H1 (cell line): Measurements from ENCODE around the gene GPN2. TPM values are rescaled to one million over a fixed set of nuclear protein-coding genes. Genes with fewer than 3 reads are reported as not detected.

Experiments used
- CTCF ChIA-PET: fragments of 300-600 bp; sonication (Branson Sonifier 250); formaldehyde crosslinking; loops from one replicate; lab custom pipeline; 2021; ENCODE audit not compliant: partially characterized antibody; lab: Charles Lee
- POLR2A ChIA-PET: fragments of 300-600 bp; sonication (Branson Sonifier 250); formaldehyde crosslinking; loops from one replicate; lab custom pipeline; 2021; ENCODE audit warnings: inconsistent platforms; ENCODE audit not compliant: partially characterized antibody; lab: Charles Lee
- DNase-seq, 2 experiments: peaks; one replicate each; pipeline versions ENCODE4 v3.0.0 to v3.0.0-alpha.2; 2010 to 2022; ENCODE audit warnings: low spot score in 2 of 2, low read depth in 1 of 2, mixed read lengths in 1 of 2
- FAIRE-seq: peaks from 2 replicates; lab custom pipeline; 2011; peaks lifted over from hg19 to GRCh38; lab: Jason Lieb, UNC
- H2AFZ ChIP-seq: 2 replicates; pipeline ENCODE4 v1.8.1; 2012; ENCODE audit warnings: low read length, inconsistent platforms
- H2AK5ac ChIP-seq: 2 replicates; pipeline ENCODE4 v1.6.1; 2013; ENCODE audit warnings: low read depth, low read length
- H2BK120ac ChIP-seq: replicated peaks from 2 replicates; pipeline ENCODE3; 2013; ENCODE audit warnings: low read depth, low read length, inconsistent platforms
- H2BK12ac ChIP-seq: 2 replicates; pipeline ENCODE4 v1.6.1; 2013; ENCODE audit warnings: low read depth, low read length
- H2BK15ac ChIP-seq: 2 replicates; pipeline ENCODE4 v1.6.1; 2013; ENCODE audit warnings: low read length
- H2BK20ac ChIP-seq: 2 replicates; pipeline ENCODE4 v1.6.1; 2013; ENCODE audit warnings: low read length
- H2BK5ac ChIP-seq: 2 replicates; pipeline ENCODE4 v1.6.1; 2013; ENCODE audit warnings: low read depth, low read length
- H3K14ac ChIP-seq: 2 replicates; pipeline ENCODE4 v1.6.1; 2013; ENCODE audit warnings: inconsistent platforms; ENCODE audit not compliant: insufficient read length
- H3K18ac ChIP-seq: 2 replicates; pipeline ENCODE4 v1.6.1; 2013; ENCODE audit warnings: low read length; ENCODE audit errors: extremely low read depth
- H3K23ac ChIP-seq: 2 replicates; pipeline ENCODE4 v1.6.1; 2013; ENCODE audit warnings: inconsistent platforms; ENCODE audit not compliant: insufficient read length
- H3K23me2 ChIP-seq: 2 replicates; pipeline ENCODE4 v1.6.1; 2013; ENCODE audit warnings: low read depth, low read length
- H3K27ac ChIP-seq: 2 replicates; pipeline ENCODE4 v1.6.1; 2011; ENCODE audit warnings: low read depth, low read length, inconsistent platforms
- H3K27me3 ChIP-seq, 4 experiments: replicated peaks in 1 of 4; 1 replicate in 1 of 4; 2 replicates in 3 of 4; pipeline versions ENCODE4 v1.6.1 to v1.8.1; 2011 to 2013; ENCODE audit warnings: low read length in 3 of 4, mild to moderate bottlenecking in 3 of 4, inconsistent platforms in 2 of 4, mixed read lengths in 2 of 4, moderate library complexity in 1 of 4; ENCODE audit not compliant: control insufficient read depth in 3 of 4, insufficient read depth in 3 of 4; ENCODE audit errors: extremely low read depth in 1 of 4
- H3K36me3 ChIP-seq, 4 experiments: 2 replicates each; pipeline versions ENCODE4 v1.6.1 to v1.8.1; 2011 to 2013; ENCODE audit warnings: mild to moderate bottlenecking in 4 of 4, low read length in 3 of 4, moderate library complexity in 2 of 4, control low read depth in 1 of 4, inconsistent platforms in 1 of 4; ENCODE audit not compliant: insufficient read depth in 4 of 4, control insufficient read depth in 2 of 4
- H3K4ac ChIP-seq: replicated peaks from 2 replicates; pipeline ENCODE3; 2013; ENCODE audit warnings: low read length, low read depth, mixed read lengths, inconsistent platforms; ENCODE audit not compliant: insufficient read length
- H3K4me1 ChIP-seq, 4 experiments: replicated peaks in 1 of 4; 1 replicate in 1 of 4; 2 replicates in 3 of 4; pipeline versions ENCODE4 v1.6.1 to v1.8.1; 2011 to 2013; ENCODE audit warnings: low read length in 3 of 4, inconsistent platforms in 2 of 4, mixed read lengths in 1 of 4; ENCODE audit not compliant: insufficient read depth in 4 of 4, control insufficient read depth in 3 of 4
- H3K4me2 ChIP-seq, 2 experiments: 2 replicates each; pipeline versions ENCODE4 v1.6.1 to v1.8.1; 2011 to 2013; ENCODE audit warnings: low read depth in 2 of 2, low read length in 2 of 2, control low read depth in 1 of 2, inconsistent platforms in 1 of 2, mild to moderate bottlenecking in 1 of 2; ENCODE audit not compliant: insufficient read depth in 1 of 2
- H3K4me3 ChIP-seq, 4 experiments: fragments of 200-600, 300-600 bp in 1 of 4; sonication (generic), shearing (Covaris generic), sonication (Bioruptor Twin) in 1 of 4; 2 replicates each; pipeline versions ENCODE4 v1.5.1 to v1.8.1; 2011 to 2016; ENCODE audit warnings: low read length in 4 of 4, low read depth in 3 of 4, control low read depth in 2 of 4, inconsistent platforms in 2 of 4, mild to moderate bottlenecking in 2 of 4, mixed read lengths in 1 of 4, moderate library complexity in 1 of 4; ENCODE audit not compliant: insufficient read depth in 2 of 4; ENCODE audit errors: extremely low read depth in 1 of 4
- H3K56ac ChIP-seq: replicated peaks from 2 replicates; pipeline ENCODE3; 2013; ENCODE audit warnings: low read depth, mild to moderate bottlenecking, mixed read lengths, low read length, inconsistent platforms; ENCODE audit not compliant: insufficient read length
- H3K79me1 ChIP-seq: 2 replicates; pipeline ENCODE4 v1.6.1; 2013; ENCODE audit warnings: low read depth, low read length, control low read depth
- H3K79me2 ChIP-seq, 2 experiments: 2 replicates each; pipeline versions ENCODE4 v1.6.1 to v1.8.1; 2012 to 2013; ENCODE audit warnings: low read length in 2 of 2, mild to moderate bottlenecking in 2 of 2, inconsistent platforms in 1 of 2; ENCODE audit not compliant: insufficient read depth in 2 of 2, control insufficient read depth in 1 of 2
- H3K9ac ChIP-seq, 4 experiments: replicated peaks in 1 of 4; 1 replicate in 1 of 4; 2 replicates in 3 of 4; pipeline versions ENCODE4 v1.6.1 to v1.8.1; 2011 to 2013; ENCODE audit warnings: low read depth in 3 of 4, low read length in 3 of 4, control low read depth in 2 of 4, mild to moderate bottlenecking in 2 of 4, moderate library complexity in 2 of 4, inconsistent platforms in 1 of 4; ENCODE audit errors: extremely low read depth in 1 of 4
- H3K9me3 ChIP-seq, 2 experiments: 2 replicates each; pipeline versions ENCODE4 v1.6.1 to v1.8.1; 2012 to 2013; ENCODE audit warnings: mild to moderate bottlenecking in 2 of 2, moderate library complexity in 2 of 2, control low read depth in 1 of 2, inconsistent platforms in 1 of 2, low read depth in 1 of 2, low read length in 1 of 2, mixed read lengths in 1 of 2; ENCODE audit not compliant: insufficient read depth in 2 of 2
- H4K20me1 ChIP-seq, 2 experiments: replicated peaks in 1 of 2; 2 replicates each; pipeline versions ENCODE3 to v1.8.1; 2011 to 2013; ENCODE audit warnings: inconsistent platforms in 2 of 2, low read length in 2 of 2, mild to moderate bottlenecking in 1 of 2; ENCODE audit not compliant: insufficient read depth in 2 of 2, control insufficient read depth in 1 of 2
- H4K5ac ChIP-seq: 2 replicates; pipeline ENCODE4 v1.6.1; 2013; ENCODE audit warnings: low read length, low read depth, mixed read lengths, inconsistent platforms; ENCODE audit not compliant: insufficient read length
- H4K8ac ChIP-seq: 2 replicates; pipeline ENCODE4 v1.8.0; 2013; ENCODE audit warnings: mild to moderate bottlenecking, moderate library complexity, low read length, inconsistent platforms; ENCODE audit not compliant: insufficient read depth; ENCODE audit errors: extremely low read depth
- H4K91ac ChIP-seq: replicated peaks from 2 replicates; pipeline ENCODE3; 2013; ENCODE audit warnings: low read length, mixed read lengths, inconsistent platforms; ENCODE audit not compliant: insufficient read length
- BACH1 ChIP-seq: IDR thresholded peaks from 2 replicates; pipeline ENCODE4 v1.6.1; 2012; ENCODE audit warnings: low read length, improper control_type of control experiment
- CTBP2 ChIP-seq: IDR thresholded peaks from 2 replicates; pipeline ENCODE4 v1.7.0; 2011; ENCODE audit warnings: borderline replicate concordance, mild to moderate bottlenecking, moderate library complexity, mixed read lengths, low read length; ENCODE audit not compliant: insufficient read depth, insufficient read length
- HDAC6 ChIP-seq: IDR thresholded peaks from one replicate; pipeline ENCODE4 v1.7.1; 2012; ENCODE audit warnings: low read depth, mild to moderate bottlenecking, inconsistent platforms, low read length, moderate library complexity
- POLR2A ChIP-seq, 2 experiments: IDR thresholded peaks; 1 replicate in 1 of 2; 2 replicates in 1 of 2; pipeline ENCODE4 v1.6.1; 2011; ENCODE audit warnings: low read depth in 2 of 2, low read length in 2 of 2, mild to moderate bottlenecking in 2 of 2; ENCODE audit errors: control extremely low read depth in 1 of 2
- POLR2AphosphoS5 ChIP-seq: IDR thresholded peaks from 2 replicates; pipeline ENCODE4 v1.6.1; 2011; ENCODE audit warnings: low read depth, low read length
- SAP30 ChIP-seq: fragments of 300-600 bp; sonication (generic); IDR thresholded peaks from 2 replicates; pipeline ENCODE4 v1.7.1; 2012; ENCODE audit warnings: low read length, moderate library complexity, mild to moderate bottlenecking, inconsistent platforms; ENCODE audit not compliant: insufficient read depth, insufficient replicate concordance
- SRF ChIP-seq: IDR thresholded peaks from 2 replicates; pipeline ENCODE4 v1.6.1; 2011; ENCODE audit warnings: mild to moderate bottlenecking, low read depth, low read length, moderate library complexity
- WGBS, 2 experiments: shearing (Covaris generic) in 1 of 2; methylation state at CpG; one replicate each; pipeline versions ENCODE4 v1.1.6 to v1.1.7; 2013 to 2015; ENCODE audit warnings: low lambda C conversion rate in 2 of 2, mixed read lengths in 2 of 2, inconsistent platforms in 1 of 2, low coverage in 1 of 2, missing lambda C conversion rate in 1 of 2; ENCODE audit not compliant: insufficient replicate concordance in 2 of 2, insufficient coverage in 1 of 2, insufficient read length in 1 of 2; ENCODE audit errors: extremely low coverage in 1 of 2, missing lambda C conversion rate in 1 of 2; 5-methylcytosine and 5-hydroxymethylcytosine counted together
- polyA plus RNA-seq, 7 experiments: library from polyadenylated mRNA; depleted of rRNA in 3 of 7; stranded (reverse) in 5 of 7; unstranded in 2 of 7; fragments of >200 nt in 5 of 7; fragments of 200-250 nt in 2 of 7; gene quantifications; 1 replicate in 5 of 7; 2 replicates in 1 of 7; 4 replicates in 1 of 7; pipeline versions ENCODE4 v1.2.1 to v1.2.3, GENCODE V29; 2011 to 2013; ENCODE audit warnings: missing spikeins in 2 of 7, mixed read lengths in 2 of 7
- total RNA-seq: library from RNA; stranded (reverse); fragmentation: NEBNext Ultra II Directional; extraction: Animal tissue kit (Norgen Biotek cat#: 25700); gene quantifications from 2 replicates; pipeline ENCODE4 v1.2.1, GENCODE V29; 2021
- TF ChIP-seq, protein P1 (sequence below): IDR thresholded peaks from 2 replicates; pipeline ENCODE4 v1.6.1; 2011; ENCODE audit warnings: low read length, improper control_type of control experiment
- TF ChIP-seq, protein P2 (sequence below): IDR thresholded peaks from 2 replicates; pipeline ENCODE4 v1.6.1; 2012; ENCODE audit warnings: low read length, inconsistent platforms

Gene GPN2
- total and polyA plus RNA-seq, 2 of the 8 experiments (the other 6 are each of a cell fraction or from before 2014, with no cell fraction given): 27.3 to 36.8 TPM

DNA sequence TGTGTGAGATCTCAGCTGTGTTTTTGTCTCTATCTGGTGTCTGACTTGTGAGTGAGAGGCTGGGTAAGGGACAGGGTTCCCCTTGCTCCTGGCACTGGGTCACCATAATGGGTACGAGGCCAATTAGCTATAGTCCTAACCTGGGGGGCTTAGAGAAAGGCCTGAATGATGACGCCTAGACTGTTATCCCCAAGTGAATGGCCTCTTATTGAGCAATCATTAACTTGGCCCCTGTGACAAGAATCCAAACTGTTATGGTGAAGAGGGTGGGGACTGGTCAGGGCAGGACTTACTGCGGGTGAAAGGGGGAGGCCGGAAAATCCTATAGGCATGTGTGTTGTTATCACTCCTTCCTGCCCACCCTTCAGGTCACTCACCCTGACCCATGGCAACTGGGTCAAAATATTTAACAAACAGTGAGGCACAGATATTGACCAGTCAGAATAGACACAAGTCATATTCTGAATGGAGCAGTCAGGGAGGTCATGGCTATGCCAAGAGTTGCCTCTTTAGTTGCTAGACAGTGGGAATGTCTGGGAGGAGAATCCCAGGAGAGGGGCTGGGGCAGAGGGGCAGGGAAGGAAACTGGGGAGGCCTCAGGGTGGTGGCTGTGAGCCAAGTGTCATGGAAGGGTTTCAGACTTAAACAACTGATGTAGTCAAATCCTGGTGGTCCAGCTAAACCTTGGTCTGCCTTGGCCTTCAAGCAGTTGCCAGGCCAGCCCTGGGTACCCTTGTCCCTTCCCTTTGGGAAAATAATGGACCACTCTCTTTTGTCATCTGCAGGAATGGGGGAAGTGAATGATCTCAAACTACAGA lies 20.5 kb upstream of the GPN2 start:
- H3K18ac ChIP-seq: no peak overlapping the region
- TF ChIP-seq, protein P1, sequence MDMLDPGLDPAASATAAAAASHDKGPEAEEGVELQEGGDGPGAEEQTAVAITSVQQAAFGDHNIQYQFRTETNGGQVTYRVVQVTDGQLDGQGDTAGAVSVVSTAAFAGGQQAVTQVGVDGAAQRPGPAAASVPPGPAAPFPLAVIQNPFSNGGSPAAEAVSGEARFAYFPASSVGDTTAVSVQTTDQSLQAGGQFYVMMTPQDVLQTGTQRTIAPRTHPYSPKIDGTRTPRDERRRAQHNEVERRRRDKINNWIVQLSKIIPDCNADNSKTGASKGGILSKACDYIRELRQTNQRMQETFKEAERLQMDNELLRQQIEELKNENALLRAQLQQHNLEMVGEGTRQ: no peak
- no peak for TF ChIP-seq BACH1
- no peak for TF ChIP-seq HDAC6
- no peak for TF ChIP-seq SRF
- TF ChIP-seq POLR2A (IDR thresholded peaks at IDR 0.05; ENCODE audit: control extremely low read depth in 1 of 2, low read depth in 2 of 2, low read length in 2 of 2): no peak
- TF ChIP-seq POLR2AphosphoS5: no peak
- no peak for TF ChIP-seq SAP30
- no peak for TF ChIP-seq CTBP2
- TF ChIP-seq, protein P2, sequence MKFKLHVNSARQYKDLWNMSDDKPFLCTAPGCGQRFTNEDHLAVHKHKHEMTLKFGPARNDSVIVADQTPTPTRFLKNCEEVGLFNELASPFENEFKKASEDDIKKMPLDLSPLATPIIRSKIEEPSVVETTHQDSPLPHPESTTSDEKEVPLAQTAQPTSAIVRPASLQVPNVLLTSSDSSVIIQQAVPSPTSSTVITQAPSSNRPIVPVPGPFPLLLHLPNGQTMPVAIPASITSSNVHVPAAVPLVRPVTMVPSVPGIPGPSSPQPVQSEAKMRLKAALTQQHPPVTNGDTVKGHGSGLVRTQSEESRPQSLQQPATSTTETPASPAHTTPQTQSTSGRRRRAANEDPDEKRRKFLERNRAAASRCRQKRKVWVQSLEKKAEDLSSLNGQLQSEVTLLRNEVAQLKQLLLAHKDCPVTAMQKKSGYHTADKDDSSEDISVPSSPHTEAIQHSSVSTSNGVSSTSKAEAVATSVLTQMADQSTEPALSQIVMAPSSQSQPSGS: no peak
- POLR2A ChIA-PET: interaction anchor here (0.7 to 2.5 kb wide), 2 partner anchors 10 to 11 kb away, joined by 3 to 12 read pairs; partner anchors contain the start of genes GPATCH3 and NUDC

More for the DNA sequence above, 20.5 kb upstream of the GPN2 start:
- no peak overlapping the region for H4K5ac ChIP-seq
- no peaks in the 10 kb centered on the region for H3K36me3 ChIP-seq
- H3K79me1 ChIP-seq: no peaks in the 10 kb centered on the region
- no peak overlapping the region for H3K9ac ChIP-seq
- no peak for FAIRE-seq
- H3K4ac ChIP-seq: no peak overlapping the region
- no peak overlapping the region for H2BK20ac ChIP-seq
- H2BK12ac ChIP-seq: no peak overlapping the region
- WGBS, 2 experiments: 79% methylated on average over 4 of the region's 4 CpGs; no CpG with 5 or more reads in 1 of the 2 experiments
- no peak overlapping the region for H2BK120ac ChIP-seq
- no peak overlapping the region for H3K27ac ChIP-seq
- H2BK5ac ChIP-seq: no peak overlapping the region
- H3K79me2 ChIP-seq: no peaks in the 10 kb centered on the region
- H2BK15ac ChIP-seq: no peak overlapping the region
- no peak overlapping the region for H4K91ac ChIP-seq
- no peaks in the 10 kb centered on the region for H3K23me2 ChIP-seq
- no peak overlapping the region for H3K4me3 ChIP-seq
- no peak overlapping the region for H4K8ac ChIP-seq
- H3K56ac ChIP-seq: no peak overlapping the region
- no peaks in the 10 kb centered on the region for H3K4me1 ChIP-seq
- no peak overlapping the region for H2AFZ ChIP-seq
- H4K20me1 ChIP-seq: peaks cover 0 to 2% of the 10 kb centered on the region in 2 experiments
- no peak for DNase-seq
- H3K9me3 ChIP-seq: no peaks in the 10 kb centered on the region
- no peak overlapping the region for H3K14ac ChIP-seq
- H3K27me3 ChIP-seq: peaks cover 0 to 2% (median 0%) of the 10 kb centered on the region in 4 experiments; a peak in 2 of 7 replicates
- no peak overlapping the region for H3K23ac ChIP-seq
- CTCF ChIA-PET: interaction anchor here (0.6 to 1.4 kb wide), 2 partner anchors 9 to 53 kb away, joined by 3 read pairs; no protein-coding TSS in a partner anchor
- H2AK5ac ChIP-seq: no peak overlapping the region
- H3K4me2 ChIP-seq: no peak overlapping the region
